ENCODE data around the gene HOXD10. TPM values are rescaled to one million over a fixed set of nuclear protein-coding genes. Genes with fewer than 3 reads are reported as not detected.
A peak's percentile ranks its signal among the peaks of the same experiment; 100 is the strongest.

The HOXD10 gene
- total and polyA plus RNA-seq, 9 of the 15 experiments (the other 6 are each of a cell fraction or from before 2014, with no cell fraction given) = not detected

DNA sequence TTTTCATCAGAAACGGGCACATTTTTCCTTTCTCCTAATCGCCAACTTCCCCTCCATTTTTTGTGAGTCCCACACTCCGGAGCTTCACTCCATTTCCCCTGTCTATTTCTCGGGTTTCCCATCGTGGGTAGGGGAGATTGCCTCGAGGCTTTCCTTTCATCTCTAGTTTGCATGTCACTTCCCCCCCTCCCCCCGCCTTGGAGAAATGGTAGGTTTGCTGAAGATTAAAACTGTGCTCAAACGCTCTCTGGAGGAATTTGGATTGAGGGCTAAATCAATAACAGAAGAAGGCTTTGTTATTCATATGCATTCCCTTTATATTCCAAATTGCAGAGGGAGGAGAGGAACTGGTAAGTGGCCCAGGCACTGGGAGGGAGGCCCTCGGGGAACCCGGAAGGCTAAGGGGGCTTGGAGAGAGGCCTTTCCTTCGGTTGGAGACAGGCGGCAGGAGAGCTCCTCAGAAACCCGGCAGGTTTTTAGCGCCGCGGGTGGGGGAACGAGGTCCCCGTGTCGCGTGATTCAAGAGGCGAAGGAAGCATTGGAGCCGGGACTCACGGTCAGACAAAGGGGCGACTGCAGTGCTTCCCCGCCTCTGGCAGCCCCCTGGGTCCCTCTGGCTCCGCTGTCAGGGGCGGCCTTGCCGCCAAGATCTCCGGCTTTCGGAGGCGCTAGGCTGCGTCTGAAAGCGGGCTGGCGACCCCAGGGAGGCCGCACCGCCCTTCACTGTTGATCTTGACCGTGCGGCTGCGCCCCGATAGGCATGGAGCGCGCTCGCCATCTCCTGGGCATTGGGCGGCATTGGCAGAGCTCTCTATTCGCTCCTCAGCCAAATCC lies 19.4 kb upstream of the HOXD10 start (continued):
- peak; percentile 89 for TF ChIP-seq DEAF1 (CRISPR knock-in tag; IDR thresholded peaks at IDR 0.05)
- TF ChIP-seq ATF6 (CRISPR knock-in tag; IDR thresholded peaks at IDR 0.05) = no peak
- peak; percentile 49; the same call in 1 of the 2 replicates for TF ChIP-seq ZBTB7A (IDR thresholded peaks at IDR 0.05; ENCODE audit: borderline replicate concordance, control insufficient read depth, low read depth, low read length)
- no peak for TF ChIP-seq RFX7 (CRISPR knock-in tag; IDR thresholded peaks at IDR 0.05)
- peak; percentile 62; the same call in 1 of the 2 replicates for TF ChIP-seq XRCC5 (IDR thresholded peaks at IDR 0.05; ENCODE audit: low read depth, low read length)
- no peak for TF ChIP-seq CHD4 (IDR thresholded peaks at IDR 0.05; ENCODE audit: insufficient read depth, insufficient replicate concordance, low read depth, low read length, poor library complexity, severe bottlenecking)
- 0 out of 2 replicates have a peak, but pooled peaks have one; percentile 31 for TF ChIP-seq ATF7 (IDR thresholded peaks at IDR 0.05)
- TF ChIP-seq E2F6 (IDR thresholded peaks at IDR 0.05; ENCODE audit: borderline replicate concordance in 1 of 2, extremely low read depth in 1 of 2, insufficient read depth in 1 of 2, insufficient read length in 1 of 2, low read depth in 1 of 2, low read length in 1 of 2, poor library complexity in 1 of 2, severe bottlenecking in 1 of 2) = peak; percentile 20 to 63
- TF ChIP-seq, protein P1, sequence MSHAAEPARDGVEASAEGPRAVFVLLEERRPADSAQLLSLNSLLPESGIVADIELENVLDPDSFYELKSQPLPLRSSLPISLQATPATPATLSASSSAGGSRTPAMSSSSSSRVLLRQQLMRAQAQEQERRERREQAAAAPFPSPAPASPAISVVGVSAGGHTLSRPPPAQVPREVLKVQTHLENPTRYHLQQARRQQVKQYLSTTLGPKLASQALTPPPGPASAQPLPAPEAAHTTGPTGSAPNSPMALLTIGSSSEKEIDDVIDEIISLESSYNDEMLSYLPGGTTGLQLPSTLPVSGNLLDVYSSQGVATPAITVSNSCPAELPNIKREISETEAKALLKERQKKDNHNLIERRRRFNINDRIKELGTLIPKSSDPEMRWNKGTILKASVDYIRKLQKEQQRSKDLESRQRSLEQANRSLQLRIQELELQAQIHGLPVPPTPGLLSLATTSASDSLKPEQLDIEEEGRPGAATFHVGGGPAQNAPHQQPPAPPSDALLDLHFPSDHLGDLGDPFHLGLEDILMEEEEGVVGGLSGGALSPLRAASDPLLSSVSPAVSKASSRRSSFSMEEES (CRISPR knock-in tag; IDR thresholded peaks at IDR 0.05) = no peak
- TF ChIP-seq ELF1 (tag; IDR thresholded peaks at IDR 0.05) = peak; percentile 17; the same call in 1 of the 2 replicates
- TF ChIP-seq ATF1 (CRISPR knock-in tag; IDR thresholded peaks at IDR 0.05) = no peak
- 0 out of 2 replicates have a peak, but pooled peaks have one; percentile 31 for TF ChIP-seq ATF1 (tag; IDR thresholded peaks at IDR 0.05)
- no peak for TF ChIP-seq HES1 (IDR thresholded peaks at IDR 0.05; ENCODE audit: low read depth)
- TF ChIP-seq MLLT1 (IDR thresholded peaks at IDR 0.05) = no peak
- no peak for TF ChIP-seq PML (IDR thresholded peaks at IDR 0.05; ENCODE audit: low read length)
- TF ChIP-seq HMGN3 (IDR thresholded peaks at IDR 0.05; ENCODE audit: borderline replicate concordance, extremely low read depth, insufficient read length, low read depth, low read length) = peak; percentile 16
- TF ChIP-seq TSC22D4 (tag; IDR thresholded peaks at IDR 0.05) = no peak
